ENCODE data around the gene DHRS11.
"Not testable (repeated sequence)": the region's sequence is repeated elsewhere in the genome, so short reads cannot be mapped to it uniquely, and the experiment has no call there.

Gene DHRS11

DNA sequence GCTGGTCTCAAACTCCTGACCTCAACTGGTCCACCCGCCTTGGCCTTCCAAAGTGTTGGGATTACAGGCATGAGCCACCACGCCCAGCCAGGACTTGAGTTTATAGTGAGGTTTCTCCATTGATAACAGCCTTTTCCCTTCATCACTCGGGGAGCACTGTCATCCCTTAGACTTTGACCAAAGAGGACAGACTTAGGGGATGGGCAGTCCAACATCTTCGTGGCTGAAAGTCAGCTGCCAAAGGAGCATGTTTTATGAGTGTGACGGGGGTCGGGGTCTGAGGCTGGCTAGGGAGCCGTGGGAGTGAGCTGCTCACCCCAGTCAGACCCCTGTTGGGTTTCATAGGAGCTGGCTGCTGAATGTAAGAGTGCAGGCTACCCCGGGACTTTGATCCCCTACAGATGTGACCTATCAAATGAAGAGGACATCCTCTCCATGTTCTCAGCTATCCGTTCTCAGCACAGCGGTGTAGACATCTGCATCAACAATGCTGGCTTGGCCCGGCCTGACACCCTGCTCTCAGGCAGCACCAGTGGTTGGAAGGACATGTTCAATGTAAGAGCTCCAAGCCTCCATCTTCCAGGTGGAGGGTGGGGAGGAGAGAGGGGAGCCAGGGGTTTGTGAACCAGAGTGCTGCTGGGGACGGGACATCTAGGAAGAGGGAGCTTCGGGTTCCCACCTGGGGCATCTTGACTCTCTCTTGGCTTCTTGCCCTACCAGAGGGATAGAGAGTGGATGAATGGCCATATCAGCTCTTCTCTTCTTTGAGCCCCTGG lies 3.1 kb downstream of the DHRS11 start:
- DNase-seq, result no peak

DNA sequence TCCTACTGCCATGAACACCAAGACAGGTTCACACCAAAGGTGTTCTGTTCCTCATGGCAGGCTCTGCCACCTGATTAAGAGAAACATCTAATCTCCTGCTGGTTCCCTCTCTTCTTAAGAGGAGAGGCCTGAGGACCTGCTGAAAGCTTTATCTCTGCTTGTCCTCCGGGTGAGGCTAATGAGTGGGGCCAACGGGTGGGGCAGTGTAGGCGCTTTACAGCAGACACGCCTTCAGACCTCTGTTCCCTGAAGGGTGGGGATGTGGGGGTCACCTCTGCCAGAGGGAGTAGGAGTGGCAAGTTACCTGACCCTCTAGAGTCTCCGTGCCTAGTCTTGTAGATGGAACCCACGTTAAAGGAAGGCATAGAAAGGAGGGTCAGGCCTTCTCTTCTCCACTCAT lies 5.5 kb downstream of the DHRS11 start:
- DNase-seq, result no peak

DNA sequence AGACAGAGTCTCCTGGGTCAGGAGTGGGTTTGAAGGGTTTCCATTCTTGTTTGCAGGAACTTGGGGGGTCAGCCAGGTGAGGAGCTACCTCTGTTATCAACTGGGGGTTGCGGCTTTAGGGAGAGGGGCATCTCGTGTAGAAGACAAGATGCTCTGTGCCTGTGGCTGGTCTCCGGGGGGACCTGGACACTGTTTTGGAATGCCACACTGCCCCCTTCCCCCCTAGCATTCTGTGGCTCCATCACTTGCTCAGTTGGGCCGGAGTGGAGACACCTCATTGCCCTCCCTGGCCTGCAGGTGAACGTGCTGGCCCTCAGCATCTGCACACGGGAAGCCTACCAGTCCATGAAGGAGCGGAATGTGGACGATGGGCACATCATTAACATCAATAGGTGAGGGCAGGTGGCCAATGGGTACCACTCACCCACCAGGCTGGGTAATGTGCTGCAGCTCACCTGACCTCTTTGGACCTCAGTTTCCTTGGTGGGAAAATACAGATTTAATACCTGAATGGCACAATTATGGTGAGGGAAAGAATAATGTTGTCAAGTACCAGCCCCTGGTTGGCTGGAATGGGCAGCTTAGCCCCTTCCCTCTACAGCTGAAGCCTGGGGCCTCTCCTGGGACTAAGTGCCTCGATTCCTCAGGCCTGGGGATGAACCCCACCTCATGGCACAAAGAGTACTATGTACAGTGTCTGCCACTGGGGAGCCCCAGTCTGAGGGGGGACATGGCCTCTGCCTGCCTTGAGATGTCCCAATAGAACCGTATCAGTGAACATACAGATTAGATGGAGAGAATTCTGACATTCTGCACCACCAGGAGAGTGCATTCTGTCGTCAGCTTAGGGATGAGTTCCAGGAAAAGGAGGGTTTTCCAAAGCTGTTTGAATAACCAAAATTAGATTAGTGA lies 6.4 kb downstream of the DHRS11 start:
- no peak for DNase-seq

DNA sequence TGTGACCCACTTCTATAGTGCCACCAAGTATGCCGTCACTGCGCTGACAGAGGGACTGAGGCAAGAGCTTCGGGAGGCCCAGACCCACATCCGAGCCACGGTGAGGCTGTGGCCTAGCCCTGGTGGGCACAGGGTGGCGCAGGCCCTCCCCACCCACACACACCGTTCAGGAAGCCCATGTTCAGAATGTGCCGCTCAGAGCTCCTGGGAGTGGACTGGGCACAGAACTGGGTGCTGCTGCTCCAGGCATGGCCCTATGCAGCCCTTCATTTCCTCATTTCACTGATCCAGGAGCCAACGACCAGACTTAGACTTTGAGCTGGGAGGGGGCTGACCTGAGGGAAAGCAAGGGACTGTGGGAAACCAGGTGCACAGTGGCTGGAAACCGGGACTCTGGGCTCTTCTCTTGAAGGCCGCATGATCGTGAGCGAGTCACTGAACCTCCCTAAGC lies 7.3 kb downstream of the DHRS11 start:
- DNase-seq, result no peak

DNA sequence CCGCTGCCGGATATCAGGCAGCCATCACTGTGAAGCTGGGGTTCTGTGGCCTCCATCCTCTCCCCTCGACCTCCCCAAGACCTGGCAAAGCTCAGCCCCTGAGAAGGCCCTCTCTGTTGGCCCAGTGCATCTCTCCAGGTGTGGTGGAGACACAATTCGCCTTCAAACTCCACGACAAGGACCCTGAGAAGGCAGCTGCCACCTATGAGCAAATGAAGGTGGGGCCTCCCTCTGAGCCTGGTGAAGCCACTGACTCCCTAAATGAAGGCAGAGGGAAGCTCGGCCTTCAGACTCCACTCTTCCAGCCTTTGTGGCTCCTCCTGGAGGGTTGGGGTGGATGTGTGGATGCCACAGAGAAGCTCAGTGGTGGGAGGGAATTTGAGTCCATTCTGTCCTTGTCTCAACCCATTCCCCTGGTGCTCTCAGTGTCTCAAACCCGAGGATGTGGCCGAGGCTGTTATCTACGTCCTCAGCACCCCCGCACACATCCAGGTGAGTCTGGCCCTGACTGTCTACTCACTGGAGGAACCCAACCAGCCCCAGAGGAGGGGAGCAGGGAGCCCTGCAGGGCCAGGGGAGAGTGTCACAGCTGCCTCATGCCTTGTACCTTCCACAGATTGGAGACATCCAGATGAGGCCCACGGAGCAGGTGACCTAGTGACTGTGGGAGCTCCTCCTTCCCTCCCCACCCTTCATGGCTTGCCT lies 8.0 kb downstream of the DHRS11 start:
- DNase-seq, result no peak

DNA sequence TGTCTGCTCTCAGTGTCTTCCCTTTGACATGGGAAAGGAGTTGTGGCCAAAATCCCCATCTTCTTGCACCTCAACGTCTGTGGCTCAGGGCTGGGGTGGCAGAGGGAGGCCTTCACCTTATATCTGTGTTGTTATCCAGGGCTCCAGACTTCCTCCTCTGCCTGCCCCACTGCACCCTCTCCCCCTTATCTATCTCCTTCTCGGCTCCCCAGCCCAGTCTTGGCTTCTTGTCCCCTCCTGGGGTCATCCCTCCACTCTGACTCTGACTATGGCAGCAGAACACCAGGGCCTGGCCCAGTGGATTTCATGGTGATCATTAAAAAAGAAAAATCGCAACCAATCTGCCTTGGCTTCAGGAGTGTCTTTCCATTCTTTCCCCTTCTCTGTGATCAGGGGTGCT lies 8.8 kb downstream of the DHRS11 start:
- DNase-seq, result no peak

DNA sequence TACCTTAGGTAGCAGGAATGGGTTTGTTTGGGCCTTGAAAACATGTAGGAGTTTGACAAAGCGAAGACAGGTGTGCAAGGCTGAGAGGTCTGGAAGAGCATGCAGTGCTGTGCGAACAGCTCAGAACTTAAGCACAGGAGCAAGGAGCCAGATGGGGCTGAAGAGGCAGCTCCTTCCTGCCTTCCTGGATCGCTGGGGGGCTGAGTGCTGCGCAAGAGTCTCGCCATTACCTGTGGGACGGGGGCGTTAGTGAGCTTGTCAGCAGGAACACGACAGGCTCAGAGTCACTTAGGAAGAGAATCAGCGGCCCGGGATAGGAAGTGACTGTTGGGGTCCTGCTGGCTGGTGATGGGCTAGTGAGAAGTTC lies 9.2 kb downstream of the DHRS11 start:
- DNase-seq, result no peak

DNA sequence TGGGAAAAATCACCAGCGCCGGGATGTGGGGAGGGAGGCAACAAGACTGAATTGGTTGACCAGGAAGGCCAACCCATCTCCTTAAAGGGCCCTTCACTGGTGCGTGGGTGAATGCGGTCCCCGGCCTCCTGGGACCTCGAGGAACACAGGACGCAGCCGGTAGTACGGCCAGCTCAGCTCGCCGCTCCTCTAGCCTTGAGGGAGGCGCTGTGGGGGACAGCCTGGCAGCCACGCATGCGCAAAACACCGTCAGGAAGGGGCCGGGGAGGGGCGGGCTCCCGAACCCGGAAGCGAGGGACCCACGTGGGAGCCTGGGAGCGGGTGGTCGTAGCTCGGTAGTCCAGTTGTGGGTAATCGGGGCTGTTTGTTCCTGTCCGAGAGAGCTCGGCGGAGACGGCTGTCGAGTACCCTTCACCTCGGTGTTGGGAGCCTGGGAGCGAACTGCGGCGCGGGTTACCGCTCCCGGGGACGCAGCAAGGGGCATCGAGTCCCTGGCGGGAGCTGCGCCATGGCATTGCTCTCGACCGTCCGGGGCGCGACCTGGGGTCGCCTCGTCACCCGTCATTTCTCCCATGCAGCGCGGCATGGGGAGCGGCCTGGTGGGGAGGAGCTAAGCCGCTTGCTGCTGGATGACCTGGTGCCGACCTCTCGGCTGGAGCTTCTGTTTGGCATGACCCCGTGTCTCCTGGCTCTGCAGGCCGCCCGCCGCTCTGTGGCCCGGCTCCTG lies 9.8 kb downstream of the DHRS11 start, which contains the start of gene MRM1:
Gene MRM1, plus strand, starts transcription at position 281 of the 727 bp plus-strand sequence. Its CDS starts 228 bp downstream, at position 509.
- peak; percentile 71 for DNase-seq

DNA sequence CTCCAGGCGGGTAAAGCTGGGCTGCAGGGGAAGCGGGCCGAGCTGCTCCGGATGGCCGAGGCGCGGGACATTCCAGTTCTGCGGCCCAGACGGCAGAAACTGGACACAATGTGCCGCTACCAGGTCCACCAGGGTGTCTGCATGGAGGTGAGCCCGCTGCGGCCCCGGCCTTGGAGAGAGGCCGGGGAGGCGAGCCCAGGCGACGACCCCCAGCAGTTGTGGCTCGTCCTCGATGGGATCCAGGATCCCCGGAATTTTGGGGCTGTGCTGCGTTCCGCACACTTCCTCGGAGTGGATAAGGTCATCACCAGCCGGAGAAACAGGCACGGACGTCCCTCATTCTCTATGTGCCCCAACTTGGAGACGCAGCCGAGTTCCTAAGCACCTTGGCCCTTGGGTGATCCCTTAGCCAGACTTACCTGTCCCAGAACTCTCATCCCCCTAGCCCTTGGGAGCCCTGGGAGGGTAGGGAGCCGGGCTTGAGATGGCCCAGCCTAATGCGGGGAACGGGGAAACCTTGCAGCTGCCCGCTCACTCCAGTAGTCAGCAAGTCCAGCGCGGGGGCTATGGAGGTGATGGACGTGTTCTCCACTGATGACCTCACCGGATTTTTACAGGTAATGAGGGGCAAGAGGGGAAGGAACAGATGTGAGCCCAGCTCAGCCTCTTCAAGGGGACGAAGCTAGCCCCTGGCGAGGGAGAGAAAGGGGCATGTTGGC lies 10.5 kb downstream of the DHRS11 start:
- DNase-seq, result no peak

DNA sequence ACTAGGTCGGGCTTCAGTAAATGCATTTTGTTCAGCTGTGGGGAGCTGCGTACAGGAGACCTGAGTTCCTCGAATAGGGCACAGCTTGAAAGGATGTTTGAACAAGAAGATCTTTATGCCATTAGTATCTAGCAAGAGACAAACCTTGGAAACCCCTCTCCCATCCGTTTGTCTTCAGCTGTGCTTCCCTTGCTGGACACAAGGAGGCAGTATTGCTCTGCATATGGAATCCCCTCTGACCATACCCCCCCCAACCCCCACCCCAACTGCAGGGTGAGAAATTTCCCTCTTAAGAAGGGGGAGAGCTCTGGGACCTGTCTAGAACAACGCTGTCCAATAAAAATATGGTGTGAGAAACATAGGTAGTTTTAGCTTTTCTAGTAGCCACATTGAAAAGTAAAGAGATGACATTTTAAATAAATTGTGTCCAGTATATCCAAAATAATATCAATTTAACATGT lies 11.3 kb downstream of the DHRS11 start:
- peak; percentile 42 for DNase-seq

DNA sequence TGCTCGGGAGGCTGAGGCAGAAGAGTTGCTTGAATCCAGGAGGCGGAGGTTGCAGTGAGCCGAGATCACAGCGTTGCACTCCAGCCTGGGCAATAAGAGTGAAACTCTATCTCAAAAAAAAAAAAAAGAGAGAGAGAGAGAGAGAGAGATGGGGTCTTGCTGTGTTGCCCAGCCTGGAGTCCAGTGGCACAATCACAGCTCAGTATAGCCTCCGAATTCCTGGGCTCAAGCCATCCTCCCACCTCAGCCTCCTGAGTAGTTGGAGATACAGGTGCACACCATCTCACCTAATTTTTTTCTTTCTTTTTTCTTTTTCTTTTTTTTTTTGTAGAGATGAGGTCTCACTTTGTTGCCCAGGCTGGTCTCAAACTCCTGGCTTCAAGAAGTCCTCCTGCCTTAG lies 13.3 kb downstream of the DHRS11 start:
- not testable (repeated sequence) for DNase-seq

DNA sequence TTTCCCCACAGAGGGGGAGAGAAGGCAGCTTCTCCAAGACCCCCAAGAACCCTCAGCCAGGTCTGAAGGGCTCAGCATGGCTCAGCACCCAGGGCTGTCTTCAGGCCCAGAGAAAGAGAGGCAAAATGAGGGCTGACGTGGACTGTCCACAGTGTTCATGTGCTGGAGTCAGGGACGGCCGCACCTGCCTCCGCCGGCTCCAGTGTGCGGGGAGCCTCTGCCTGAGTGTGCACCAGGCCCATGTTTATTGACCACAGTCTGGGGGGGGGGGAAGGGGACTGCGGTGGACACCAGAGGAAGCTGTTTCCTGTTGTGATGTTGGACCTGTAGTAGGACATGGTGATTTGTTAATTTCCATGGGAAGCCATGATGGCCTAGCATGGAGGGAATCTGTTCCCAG lies 16.6 kb downstream of the DHRS11 start:
- DNase-seq, result no peak

DNA sequence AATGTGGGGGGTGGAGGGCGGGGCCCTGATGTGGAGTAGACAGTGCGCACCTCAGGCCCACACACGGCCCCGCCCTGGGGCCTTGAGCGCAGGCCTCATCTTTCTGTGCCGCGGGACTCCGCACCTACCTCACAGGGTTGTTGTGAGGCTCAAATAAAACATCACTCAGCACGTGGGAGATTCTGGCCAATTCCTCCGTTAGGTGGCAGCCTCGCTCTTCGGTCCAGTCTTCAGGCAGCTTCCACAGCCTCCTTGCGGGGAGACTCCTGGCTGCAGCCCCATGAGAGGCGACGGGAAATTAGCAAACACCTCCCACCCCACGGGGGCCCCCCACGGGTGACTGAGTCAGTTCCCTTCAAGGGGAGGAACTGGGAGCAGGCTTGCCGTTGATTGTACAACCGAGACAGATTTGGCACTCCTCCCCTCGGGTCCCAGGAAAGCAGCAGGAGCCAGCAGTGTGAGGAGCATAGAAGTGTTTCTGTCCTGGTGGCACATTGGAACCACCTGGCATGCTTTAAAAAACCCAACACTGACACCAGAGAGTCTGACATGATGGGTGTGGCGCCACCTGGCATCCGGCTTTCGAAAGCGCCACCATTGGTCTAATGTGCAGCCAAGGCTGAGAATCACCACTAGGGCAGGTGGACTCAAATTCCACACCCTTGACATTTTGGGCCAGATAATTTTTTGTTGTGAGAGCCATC lies 17.3 kb downstream of the DHRS11 start:
- DNase-seq, result no peak

DNA sequence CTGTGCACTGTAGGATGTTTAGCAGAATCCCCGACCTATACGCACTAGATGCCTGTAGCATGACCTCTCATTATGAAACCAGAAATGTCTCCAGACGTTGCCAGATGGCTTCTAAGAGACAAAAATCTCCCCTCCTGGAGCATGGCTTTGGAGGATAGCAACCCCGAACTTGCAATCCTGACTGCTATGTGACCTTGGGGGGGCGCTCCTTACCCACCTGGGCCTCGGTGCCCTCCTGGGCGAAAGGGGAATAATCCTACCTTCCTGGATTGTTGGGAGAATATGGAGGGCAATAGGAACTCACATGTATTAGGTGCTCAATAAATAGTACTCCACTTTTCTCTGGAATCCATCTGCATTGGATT lies 17.8 kb downstream of the DHRS11 start:
- DNase-seq, result no peak

DNA sequence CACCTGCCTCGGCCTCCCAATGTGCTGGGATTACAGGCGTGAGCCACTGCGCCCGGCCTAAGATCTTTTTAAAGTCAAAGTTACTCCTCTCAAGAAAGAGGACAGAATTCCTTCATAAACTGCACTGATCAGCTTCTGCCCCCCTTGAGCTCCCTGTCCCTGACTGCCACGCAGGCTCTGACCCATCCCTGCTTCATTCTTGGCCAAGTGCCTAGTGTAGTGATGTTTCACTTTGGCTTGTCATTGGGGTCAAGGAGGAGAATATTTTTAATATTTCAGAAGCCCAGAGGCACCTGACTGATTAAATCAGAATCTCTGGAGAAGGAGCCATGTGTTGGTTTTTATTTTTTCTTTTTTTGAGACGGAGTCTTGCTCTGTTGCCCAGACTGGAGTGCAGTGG lies 18.8 kb downstream of the DHRS11 start:
- no peak for DNase-seq

DNA sequence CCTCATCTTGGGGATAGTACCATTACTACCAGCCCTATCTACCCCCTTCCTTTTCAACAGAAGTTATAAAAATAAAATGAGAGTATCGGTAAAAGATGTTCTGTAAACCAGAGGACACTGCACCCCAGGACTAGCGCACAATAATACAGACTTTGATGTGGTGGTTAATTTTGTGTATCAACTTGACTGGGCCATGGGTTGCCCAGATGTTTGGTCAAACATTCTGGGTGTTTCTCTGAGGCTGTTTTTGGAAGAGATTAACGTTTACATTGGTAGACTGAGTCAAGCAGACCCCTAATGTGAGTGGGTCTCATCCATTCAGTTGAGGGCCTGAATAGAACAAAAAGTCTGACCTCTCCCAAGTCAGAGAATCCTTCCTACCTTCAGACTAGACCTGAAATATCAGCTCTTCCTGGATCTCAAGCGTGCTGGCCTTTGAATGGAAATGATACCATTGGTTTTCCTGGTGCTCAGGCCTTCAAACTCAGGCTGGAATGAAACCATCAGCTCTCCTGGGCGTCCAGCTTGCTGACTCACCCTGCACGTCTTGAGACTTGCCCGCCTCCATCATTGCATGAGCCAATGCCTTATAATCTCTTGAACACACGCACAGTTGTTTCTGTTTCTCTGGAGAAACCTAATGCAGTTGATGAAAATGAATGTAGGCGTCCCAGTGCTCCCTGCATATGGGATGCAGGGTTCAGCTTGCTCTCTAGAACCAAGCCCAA lies 19.8 kb downstream of the DHRS11 start:
- no peak for DNase-seq

DNA sequence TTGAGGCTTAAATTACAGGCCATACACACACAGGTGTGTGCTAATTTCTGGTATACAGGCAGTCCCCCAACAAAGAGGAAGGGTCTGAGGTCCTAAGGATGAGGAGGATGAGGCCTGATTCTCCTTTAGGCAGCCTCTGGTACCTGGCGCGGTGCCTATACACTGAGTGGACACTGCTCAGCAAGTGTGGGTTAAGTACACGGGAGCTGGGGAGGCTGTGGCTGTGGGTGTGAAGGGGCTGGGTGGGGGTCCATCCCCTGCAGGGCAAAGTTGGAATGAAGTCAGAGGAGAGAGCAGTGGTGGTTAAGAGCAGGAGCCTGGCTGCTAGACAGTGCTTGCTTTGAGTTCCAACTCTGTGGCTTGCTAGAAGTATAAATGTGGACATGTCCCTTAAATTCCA lies 20.6 kb downstream of the DHRS11 start:
- DNase-seq, result no peak

DNA sequence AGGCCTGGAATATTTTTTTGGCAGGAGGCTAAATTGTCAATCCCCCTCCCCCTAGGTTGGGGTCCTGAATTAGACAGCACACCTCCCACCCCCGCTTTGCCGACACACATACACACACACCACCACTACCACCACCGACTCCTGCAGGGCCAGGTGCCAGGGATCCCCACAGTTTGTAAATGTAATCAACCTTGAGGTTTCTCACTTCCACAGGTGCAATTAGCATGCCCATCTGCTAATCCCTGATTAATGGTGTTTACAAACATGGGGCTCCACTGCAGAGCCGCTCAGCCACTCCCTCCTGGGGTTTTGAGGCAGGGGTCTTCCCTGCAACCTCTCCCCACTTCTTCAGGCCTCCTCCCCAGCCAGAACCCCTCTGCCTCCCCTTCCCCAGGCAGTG lies 21.5 kb downstream of the DHRS11 start:
- no peak for DNase-seq

DNA sequence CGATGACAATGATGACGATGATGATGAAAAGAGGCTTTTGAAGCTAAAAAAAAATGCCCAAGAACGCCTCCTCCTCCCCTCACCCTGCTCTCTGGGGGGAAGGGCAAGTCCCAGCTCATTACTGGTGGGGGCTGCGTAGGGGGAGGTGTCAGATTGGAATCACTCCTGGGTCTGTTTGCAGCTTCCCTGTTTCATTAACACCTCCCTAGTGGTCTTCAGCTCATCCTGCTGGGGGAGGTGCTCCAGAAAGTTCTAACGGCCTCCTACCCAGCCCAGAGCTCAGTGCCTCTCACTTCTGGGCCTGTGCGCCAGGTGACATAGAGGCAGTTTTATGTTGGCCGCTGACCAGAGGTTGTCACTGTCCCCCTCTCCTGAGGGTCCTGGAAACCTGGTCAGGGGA lies 22.4 kb downstream of the DHRS11 start:
- DNase-seq, result no peak

DNA sequence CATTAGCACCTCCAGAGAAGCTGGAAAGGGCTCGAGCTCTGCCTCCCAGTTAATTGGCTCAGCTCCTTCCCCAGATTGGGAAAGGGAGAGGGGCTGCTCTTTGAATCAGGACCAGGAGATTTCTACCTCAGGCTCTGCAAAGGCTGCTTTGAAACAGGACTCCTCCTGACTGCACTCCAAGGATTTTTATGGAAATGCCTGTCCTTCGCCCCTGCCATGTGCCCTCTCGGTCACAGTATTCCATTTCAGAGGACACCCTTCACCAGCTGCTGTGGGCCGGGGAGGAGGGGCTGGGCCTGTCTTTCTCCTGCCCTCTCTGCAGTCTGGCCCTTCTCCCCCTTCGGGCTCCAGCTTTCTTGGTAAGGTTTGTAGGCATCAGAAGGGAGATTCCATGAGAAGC lies 23.3 kb downstream of the DHRS11 start:
- no peak for DNase-seq

All from DMS 273 treated with DMSO at 0.1 percent for 48 hours (cell line).